ENCODE data around the gene TMIGD3.

Gene TMIGD3

GRCh38 chr1:111446546-111446945, 56.9 kb downstream of the TMIGD3 start:
- DNase-seq: no peak

- no peak for DNase-seq
Measured at GRCh38 chr1:111444031-111444430, 59.4 kb downstream of the TMIGD3 start.

- peak; percentile 10 for DNase-seq
Measured at GRCh38 chr1:111442457-111442856, 61.0 kb downstream of the TMIGD3 start.

- DNase-seq: peak; percentile 63
Measured at GRCh38 chr1:111441573-111442192, 61.8 kb downstream of the TMIGD3 start.

GRCh38 chr1:111439461-111440351, 63.7 kb downstream of the TMIGD3 start:
- no peak for DNase-seq

GRCh38 chr1:111436726-111437125, 66.7 kb downstream of the TMIGD3 start:
- no peak for DNase-seq

Data from stimulated activated CD4-positive, alpha-beta T cell treated with anti-CD3 and anti-CD28 coated beads, Interleukin-4, amount 100 ng/mL, for 24 hours (primary cell).